ENCODE measurements around the gene SEZ6L.

SEZ6L gene

GRCh38 chr22:26246552-26246951 lies 77.3 kb downstream of the SEZ6L start:
- no peak for DNase-seq

DNA sequence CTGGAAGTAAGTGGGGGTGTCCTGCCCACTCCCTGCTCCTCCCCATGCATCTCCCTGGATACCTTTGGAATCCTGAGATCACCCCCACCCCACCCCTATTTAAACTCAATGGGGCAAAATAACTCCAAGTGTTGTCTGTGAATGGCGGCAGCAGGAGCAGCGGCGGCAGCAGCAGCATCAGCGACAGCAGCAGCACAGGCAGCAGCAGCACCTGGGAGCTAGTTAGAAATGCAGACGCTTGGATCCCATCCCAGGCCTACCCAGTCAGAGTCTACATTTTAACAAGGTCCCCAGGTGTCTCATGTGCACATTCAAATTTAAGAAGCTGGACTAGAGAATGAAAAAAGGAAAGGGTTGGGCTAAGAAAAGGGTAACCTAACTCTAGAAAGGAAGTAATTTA lies 82.6 kb downstream of the SEZ6L start:
- DNase-seq, result no peak

- no peak for DNase-seq
Observed at GRCh38 chr22:26259510-26259909, 90.2 kb downstream of the SEZ6L start.

GRCh38 chr22:26264162-26264561 lies 94.9 kb downstream of the SEZ6L start:
- DNase-seq, result no peak

GRCh38 chr22:26265281-26265680 lies 96.0 kb downstream of the SEZ6L start:
- DNase-seq, result no peak

GRCh38 chr22:26265909-26266308 lies 96.6 kb downstream of the SEZ6L start:
- no peak for DNase-seq

DNA sequence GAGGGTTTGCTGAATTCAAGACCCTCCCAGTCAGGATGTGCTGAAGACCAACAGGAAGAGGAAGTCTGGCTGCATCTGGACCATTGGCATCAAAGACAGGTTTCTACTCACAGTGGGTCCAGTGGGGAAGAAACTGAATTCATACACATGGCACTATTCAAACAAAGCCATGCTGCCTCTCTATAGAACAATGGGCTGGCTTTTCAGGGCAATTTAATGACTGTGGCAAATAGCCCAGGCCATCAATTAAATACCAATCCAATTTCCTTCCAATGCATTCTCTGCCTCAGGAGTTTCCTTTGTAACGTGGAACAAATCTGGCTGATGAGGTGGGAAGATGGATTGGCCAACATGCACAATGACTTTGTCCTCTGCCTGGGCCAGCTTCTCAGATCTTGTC lies 98.6 kb downstream of the SEZ6L start:
- DNase-seq, result no peak

DNA sequence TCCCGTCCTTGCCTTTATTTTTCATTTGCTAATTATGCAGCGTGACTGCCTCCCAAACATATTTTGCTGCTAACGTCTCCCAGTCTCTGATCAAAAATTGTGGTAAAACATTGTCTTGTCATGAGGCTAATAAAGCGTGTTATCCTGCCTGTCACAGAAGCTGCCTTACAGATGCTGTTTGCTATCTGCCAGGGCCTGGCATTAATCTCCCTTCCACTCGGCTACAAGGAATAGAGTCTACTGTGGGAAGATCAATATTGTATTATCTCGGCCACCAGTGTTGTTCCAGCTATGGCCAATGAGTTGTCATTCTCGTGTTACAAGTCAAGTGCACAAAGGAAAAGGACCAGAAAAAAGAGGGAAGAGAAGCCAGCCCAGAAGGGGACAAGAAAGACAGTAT lies 100.3 kb downstream of the SEZ6L start:
- no peak for DNase-seq

GRCh38 chr22:26271427-26271826 lies 102.2 kb downstream of the SEZ6L start:
- no peak for DNase-seq

- DNase-seq, result peak; percentile 54 to 67
Observed at GRCh38 chr22:26273011-26273675, 103.9 kb downstream of the SEZ6L start.

GRCh38 chr22:26276529-26277160 lies 107.4 kb downstream of the SEZ6L start:
- no peak for DNase-seq

DNA sequence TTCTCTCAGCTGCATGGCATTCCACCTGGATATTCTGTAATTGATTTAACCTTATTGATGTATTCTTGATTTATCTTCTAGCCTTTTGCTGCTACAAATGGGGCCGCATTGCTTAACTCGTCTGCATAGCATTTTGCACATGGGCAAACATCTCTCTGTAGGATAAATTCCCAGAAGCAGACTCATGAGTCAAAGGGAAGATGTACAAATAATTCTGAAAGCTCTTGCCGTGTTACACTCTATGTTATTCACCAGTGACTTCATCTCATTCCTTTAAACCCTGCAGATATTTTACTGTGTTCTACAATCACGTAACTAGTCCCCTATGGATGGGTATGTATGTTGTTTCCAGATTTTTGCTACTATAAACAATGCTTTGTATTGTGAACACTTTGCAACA lies 112.7 kb downstream of the SEZ6L start:
- DNase-seq, result no peak

- no peak for DNase-seq
Observed at GRCh38 chr22:26283330-26283729, 114.1 kb downstream of the SEZ6L start.

- no peak for DNase-seq
Observed at GRCh38 chr22:26285632-26286031, 116.4 kb downstream of the SEZ6L start.

GRCh38 chr22:26286091-26286820 lies 117.0 kb downstream of the SEZ6L start:
- DNase-seq, result no peak

DNA sequence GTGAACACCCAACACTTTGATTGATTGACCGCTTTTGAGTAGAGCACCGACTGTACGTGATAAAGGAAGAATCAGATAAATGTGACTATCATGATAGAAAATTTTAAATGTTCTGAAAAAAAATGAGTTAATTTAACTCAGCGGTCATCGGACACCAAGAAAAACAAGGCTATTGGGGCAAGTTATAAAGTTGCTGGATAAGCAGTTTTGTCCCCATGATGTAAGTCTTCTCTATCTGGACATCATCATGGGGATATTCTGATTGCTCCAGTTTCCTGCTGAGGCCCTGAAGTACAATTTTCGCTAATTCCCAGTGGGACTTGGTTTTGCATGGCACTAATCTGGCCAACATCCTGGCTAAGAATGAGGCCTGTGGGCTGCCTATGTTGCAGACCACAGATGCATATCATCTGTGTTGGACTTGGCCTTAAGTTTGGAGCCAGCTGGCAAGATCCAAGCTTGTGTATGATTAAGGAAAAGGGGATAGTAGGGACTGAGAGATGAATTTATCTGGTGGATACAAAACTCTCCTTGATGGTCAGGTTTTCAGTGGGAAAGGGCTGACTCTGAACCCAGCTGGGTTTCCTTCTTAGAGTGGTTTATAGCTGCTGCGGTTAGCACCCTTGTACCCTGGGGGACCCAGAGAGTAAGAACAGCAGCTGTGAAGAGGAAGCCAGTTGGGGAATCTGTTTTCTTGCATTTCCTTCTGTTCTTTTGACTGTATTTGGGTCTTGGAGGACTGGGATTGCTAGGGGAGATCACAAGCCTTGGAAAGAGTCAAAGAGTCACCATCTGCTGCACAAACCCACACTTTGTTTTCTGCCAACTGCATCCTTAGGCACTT lies 118.3 kb downstream of the SEZ6L start:
- DNase-seq, result no peak

DNA sequence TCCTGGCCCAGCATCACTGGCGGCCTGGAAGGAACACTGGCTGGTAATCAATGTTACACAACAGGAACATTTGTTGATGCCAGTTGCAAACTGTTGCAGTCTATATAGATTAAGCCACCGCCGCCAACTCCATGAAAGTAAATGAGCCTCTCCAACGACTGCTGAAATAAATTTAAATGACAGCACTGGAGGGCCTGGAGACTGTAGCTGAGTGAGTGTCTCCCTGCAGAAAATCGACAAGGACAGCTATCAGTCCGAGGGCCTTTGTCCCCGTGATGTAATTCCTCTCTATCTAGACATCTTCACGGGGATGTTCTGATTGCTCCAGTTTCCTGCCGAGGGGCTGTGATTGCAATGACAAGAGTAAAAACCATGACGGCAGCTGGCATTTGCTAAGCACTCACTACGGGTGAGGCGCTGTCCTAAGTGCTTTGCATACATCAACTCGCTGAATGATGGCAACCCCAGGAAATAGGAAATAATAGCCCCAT lies 120.4 kb downstream of the SEZ6L start:
- no peak for DNase-seq

- no peak for DNase-seq
Observed at GRCh38 chr22:26291940-26292666, 122.8 kb downstream of the SEZ6L start.

DNA sequence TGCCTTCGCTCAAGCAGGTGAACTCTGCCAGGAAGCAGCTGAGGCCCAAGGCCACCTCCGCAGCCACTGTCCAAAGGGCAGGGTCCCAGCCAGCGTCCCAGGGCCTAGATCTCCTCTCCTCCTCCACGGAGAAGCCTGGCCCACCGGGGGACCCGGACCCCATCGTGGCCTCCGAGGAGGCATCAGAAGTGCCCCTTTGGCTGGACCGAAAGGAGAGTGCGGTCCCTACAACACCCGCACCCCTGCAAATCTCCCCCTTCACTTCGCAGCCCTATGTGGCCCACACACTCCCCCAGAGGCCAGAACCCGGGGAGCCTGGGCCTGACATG lies 123.4 kb downstream of the SEZ6L start:
- no peak for DNase-seq

DNA sequence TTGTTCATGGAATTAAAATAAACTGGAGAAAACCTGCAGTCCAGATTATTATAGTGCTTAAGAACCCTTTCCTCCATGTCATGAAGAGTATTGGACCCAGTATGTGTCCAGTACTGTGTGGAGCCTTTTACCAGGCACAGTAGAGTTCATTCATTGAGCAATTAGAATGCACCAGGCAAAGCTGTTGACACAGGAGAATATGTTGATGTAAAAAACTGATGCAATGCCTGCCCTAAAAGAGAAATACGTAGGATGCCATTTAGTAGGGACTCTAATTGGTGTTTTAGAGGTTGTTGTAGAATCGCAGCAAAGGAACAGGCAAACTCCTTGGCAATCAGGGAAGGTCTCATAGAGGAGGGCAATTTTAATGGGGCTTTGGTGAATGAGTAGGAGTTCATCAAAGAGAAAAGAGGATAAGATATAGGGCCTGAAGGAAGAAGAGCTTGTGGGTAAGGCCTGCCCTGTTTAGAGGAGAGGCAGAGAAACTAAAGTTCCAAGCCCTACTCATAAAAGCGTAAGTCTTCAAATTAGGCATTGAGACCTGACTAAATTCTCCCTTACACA lies 126.4 kb downstream of the SEZ6L start:
- DNase-seq, result no peak

DNA sequence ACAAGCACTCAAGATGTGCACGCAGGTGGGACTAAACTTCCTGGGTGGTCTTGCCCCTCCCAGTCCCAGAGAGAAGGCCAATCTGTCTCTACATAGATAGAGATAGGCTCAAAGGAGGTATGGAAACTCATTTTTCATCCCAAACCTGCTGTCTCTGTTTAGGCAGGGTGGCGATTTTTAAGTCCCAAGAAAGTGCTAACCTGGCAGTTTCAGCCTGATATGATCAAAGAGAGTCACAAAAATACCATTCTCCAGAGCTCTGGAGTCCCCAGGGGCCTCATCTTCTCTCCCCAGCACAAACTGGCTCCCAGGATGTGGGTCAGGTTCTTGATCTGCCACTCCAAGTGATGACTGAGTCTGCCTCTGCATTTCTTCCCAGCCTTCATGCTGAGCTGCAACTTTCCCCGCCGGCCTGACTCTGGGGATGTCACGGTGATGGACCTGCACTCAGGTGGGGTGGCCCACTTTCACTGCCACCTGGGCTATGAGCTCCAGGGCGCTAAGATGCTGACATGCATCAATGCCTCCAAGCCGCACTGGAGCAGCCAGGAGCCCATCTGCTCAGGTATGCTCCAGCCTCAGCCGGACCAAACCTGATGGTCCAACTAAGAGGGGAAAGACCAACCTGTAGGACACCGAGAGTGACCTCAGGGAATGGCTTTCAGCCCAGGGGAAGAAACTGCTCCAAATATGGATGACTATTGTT lies 129.5 kb downstream of the SEZ6L start:
- no peak for DNase-seq

GRCh38 chr22:26302726-26303125 lies 133.5 kb downstream of the SEZ6L start:
- no peak for DNase-seq
